Esophagus squamous epithelium (tissue), 4 donors: ENCODE data around the gene S100B.
"Not testable (repeated sequence)": the region's sequence is repeated elsewhere in the genome, so short reads cannot be mapped to it uniquely, and the experiment has no call there.

ENCODE experiments used
- CTCF ChIP-seq, 6 experiments: fragments of 450-650 bp in 4 of 6; fragments of 200-600 bp in 2 of 6; sonication (generic) in 2 of 6; IDR thresholded peaks; one replicate each; pipeline ENCODE4 v1.5.1; 2016 to 2019; ENCODE audit warnings: antibody characterized with exemption in 6 of 6, mild to moderate bottlenecking in 4 of 6, moderate library complexity in 4 of 6
- POLR2A ChIP-seq, 4 donors: fragments of 450-650 bp; IDR thresholded peaks; one replicate each; pipeline ENCODE4 v1.6.1; 2017; ENCODE audit warnings: antibody characterized with exemption in 4 of 4, mild to moderate bottlenecking in 4 of 4, moderate library complexity in 3 of 4

- not testable (repeated sequence) for TF ChIP-seq POLR2A, CTCF (IDR thresholded peaks at IDR 0.05)
These were observed 27.1 kb downstream of the S100B start for GRCh38 chr21:46577786-46578185.
